RWPE2 (cell line): ENCODE data around the gene PGF.

Source experiments
- ATAC-seq: fragments of 200-7000 bp; cut with Tn5 transposase; 3 replicates; pipeline ENCODE4 v1.9.1; 2021; ENCODE audit warnings: low read depth
- DNase-seq: peaks from one replicate; pipeline ENCODE4 v3.0.0-alpha.2; 2020; ENCODE audit warnings: low spot score
- H3K27ac ChIP-seq: fragments of 450-650 bp; 2 replicates; pipeline ENCODE4 v1.5.1; 2017; ENCODE audit warnings: mild to moderate bottlenecking; ENCODE audit not compliant: poor library complexity, severe bottlenecking
- H3K27me3 ChIP-seq: fragments of 250-450 bp; sonication (Bioruptor Pico); 2 replicates; pipeline ENCODE4 v1.5.1; 2021; ENCODE audit warnings: mild to moderate bottlenecking, moderate library complexity; ENCODE audit not compliant: insufficient read depth, poor library complexity, severe bottlenecking
- H3K36me3 ChIP-seq: fragments of 250-450 bp; sonication (Bioruptor Pico); 2 replicates; pipeline ENCODE4 v1.5.1; 2020; ENCODE audit warnings: low read depth, mild to moderate bottlenecking, moderate library complexity
- H3K4me1 ChIP-seq: fragments of 250-450 bp; sonication (Bioruptor Pico); 2 replicates; pipeline ENCODE4 v1.5.1; 2021; ENCODE audit warnings: mild to moderate bottlenecking, moderate library complexity; ENCODE audit not compliant: insufficient read depth, poor library complexity, severe bottlenecking
- H3K4me3 ChIP-seq: fragments of 250-450 bp; sonication (Bioruptor Pico); 2 replicates; pipeline ENCODE4 v1.5.1; 2021; ENCODE audit warnings: mild to moderate bottlenecking, moderate library complexity; ENCODE audit not compliant: severe bottlenecking
- H3K9me3 ChIP-seq: fragments of 250-450 bp; sonication (Bioruptor Pico); 2 replicates; pipeline ENCODE4 v1.5.1; 2021; ENCODE audit warnings: mild to moderate bottlenecking, moderate library complexity; ENCODE audit not compliant: severe bottlenecking
- TF ChIP-seq, protein P1 (sequence below): fragments of 450-650 bp; IDR thresholded peaks from one replicate; pipeline ENCODE4 v1.5.1; 2017; ENCODE audit warnings: mild to moderate bottlenecking, moderate library complexity; ENCODE audit not compliant: poor library complexity, severe bottlenecking

PGF gene

DNA sequence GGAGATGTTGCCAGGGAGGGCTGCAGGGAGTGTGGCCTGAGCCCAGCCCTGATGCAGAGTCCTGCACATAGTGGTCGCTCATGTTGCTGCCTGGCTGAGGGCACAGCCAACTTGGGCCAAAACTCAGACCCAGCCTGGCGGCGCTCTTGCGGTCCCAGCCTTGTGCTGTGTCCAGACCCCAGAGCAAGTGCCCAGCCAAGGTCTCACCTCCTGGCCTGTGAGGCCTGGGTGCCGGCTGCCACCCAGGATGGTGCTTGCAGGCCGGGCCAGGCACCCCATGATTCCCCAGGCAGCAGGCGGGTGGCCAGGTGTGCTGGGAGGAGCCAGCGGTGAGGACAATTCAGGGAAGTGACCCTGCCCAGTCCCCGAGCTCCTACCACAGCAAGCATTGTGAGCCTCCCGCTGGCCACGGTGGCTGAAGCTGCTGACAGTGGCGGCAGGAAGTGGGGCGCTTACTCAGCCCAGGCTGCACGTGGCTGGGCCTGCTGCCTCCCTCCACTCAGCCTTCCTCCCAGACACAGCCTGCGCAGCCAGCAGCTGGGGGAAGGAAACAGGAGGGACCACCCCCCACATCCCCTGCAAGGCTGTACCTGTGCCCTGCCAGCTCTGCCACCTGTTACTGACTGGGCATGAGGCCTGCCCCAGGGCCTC, 17.7 kb upstream of the PGF start:
- H3K4me1 ChIP-seq, result no peaks in the 10 kb centered on the region

DNA sequence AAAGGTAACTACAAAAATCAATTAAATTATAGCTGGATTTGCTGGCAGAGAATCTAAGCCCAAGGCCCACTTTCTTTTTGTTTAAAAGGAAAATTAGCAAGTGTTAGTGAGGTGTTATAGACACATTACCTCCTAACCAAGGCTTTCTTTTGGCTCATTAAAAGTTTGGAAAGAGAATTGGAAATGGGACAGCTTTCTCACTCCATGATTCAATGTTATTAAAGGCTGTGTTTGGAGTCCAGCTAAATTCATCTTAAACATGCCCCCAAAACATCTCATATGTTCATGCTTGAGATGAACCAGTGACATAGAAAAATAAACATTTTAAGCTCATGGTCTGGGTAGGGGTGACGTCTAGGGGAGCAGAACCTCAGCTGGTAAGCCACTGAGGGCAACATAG, 13.4 kb upstream of the PGF start:
- Histone ChIP-seq H3K4me1 (peaks cover 25% of the 10 kb centered on the region), H3K9me3 (no peaks in the 10 kb centered on the region), H3K4me3 (no peak overlapping the region), H3K27ac (no peak overlapping the region), H3K36me3 (no peaks in the 10 kb centered on the region), H3K27me3 (no peaks in the 10 kb centered on the region)
- TF ChIP-seq, protein P1, sequence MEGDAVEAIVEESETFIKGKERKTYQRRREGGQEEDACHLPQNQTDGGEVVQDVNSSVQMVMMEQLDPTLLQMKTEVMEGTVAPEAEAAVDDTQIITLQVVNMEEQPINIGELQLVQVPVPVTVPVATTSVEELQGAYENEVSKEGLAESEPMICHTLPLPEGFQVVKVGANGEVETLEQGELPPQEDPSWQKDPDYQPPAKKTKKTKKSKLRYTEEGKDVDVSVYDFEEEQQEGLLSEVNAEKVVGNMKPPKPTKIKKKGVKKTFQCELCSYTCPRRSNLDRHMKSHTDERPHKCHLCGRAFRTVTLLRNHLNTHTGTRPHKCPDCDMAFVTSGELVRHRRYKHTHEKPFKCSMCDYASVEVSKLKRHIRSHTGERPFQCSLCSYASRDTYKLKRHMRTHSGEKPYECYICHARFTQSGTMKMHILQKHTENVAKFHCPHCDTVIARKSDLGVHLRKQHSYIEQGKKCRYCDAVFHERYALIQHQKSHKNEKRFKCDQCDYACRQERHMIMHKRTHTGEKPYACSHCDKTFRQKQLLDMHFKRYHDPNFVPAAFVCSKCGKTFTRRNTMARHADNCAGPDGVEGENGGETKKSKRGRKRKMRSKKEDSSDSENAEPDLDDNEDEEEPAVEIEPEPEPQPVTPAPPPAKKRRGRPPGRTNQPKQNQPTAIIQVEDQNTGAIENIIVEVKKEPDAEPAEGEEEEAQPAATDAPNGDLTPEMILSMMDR, result no peak
- DNase-seq (no peak), ATAC-seq (no peak)

More for the DNA sequence above, 17.7 kb upstream of the PGF start:
- H3K27ac ChIP-seq, result no peak overlapping the region
- no peaks in the 10 kb centered on the region for H3K27me3 ChIP-seq
- DNase-seq, result peak; percentile 80
- ATAC-seq, result peak; percentile 52; the same call in 2 of the 3 replicates
- no peaks in the 10 kb centered on the region for H3K9me3 ChIP-seq
- no peak overlapping the region for H3K4me3 ChIP-seq
- TF ChIP-seq, protein P1, result no peak
- no peaks in the 10 kb centered on the region for H3K36me3 ChIP-seq

DNA sequence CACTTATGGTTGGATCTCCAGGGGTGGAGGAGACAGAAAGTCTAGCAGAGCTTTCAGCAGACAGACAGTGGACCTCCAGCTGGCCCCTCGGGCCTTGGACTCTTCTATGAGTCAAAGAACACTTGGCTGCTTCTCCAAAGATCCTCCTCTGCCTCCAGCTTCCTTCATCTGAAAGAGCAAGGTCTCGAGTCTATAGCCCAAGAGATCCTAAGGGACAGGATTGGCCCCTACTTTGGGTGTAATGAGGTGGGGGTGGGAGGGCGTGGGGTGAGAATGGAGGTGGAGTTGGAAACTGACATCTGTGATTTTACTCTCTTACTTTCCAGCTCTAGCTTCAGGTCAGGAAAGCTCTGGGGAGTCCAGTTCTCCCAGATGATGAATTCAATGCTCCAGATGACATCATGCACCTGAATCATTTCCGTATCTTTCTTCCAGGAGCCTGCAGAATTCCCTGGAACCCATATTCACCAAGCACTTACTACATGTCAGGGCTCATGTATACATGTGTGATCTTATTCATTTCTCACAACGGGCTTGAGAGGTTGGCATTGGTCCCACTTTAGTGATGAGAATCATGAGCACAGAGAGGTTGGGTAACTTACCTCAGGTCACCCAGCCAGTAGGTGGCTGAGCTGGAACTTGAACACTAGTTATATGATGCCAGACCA, 10.2 kb upstream of the PGF start:
- no peak overlapping the region for H3K4me3 ChIP-seq
- DNase-seq (peak; percentile 74), ATAC-seq (peak; percentile 83)
- no peaks in the 10 kb centered on the region for H3K36me3 ChIP-seq
- TF ChIP-seq, protein P1, result no peak
- peaks cover 27% of the 10 kb centered on the region for H3K4me1 ChIP-seq
- no peaks in the 10 kb centered on the region for H3K9me3 ChIP-seq
- no peaks in the 10 kb centered on the region for H3K27me3 ChIP-seq
- H3K27ac ChIP-seq, result peak overlapping the region; percentile 86

DNA sequence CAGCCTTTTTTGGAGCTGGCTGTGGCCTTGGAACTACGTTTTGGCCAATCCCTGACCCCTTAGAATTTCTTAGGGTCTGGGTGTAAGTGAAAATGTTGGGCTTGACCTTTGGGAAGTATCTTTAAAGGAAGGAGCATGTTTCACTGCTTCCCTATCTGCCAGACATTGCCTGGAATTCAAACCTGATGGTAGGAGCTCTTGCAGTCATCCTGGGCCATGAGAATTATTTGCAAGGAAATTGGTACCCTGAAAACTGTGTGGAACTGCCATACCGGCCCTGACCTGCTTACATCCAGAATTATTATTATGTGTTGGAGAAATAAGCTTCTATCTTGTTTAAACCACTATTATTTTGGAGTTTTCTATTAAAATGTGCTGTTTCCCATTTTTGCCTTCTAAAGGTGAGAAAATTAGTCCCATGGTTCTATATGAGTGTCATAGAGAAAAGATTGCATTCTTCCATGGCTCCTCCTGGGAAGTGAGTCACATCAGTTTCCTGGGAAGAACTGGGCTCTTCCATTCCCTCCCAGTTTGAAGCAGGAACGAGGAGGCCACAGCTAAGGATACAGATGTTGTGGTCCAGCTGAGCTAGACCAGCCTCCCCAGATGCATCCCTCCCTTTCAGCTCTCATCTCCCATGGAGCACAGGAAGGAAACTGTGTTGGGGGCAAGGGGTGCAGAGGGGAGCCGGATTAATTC, 9.5 kb upstream of the PGF start:
- peak overlapping the region; percentile 86 for H3K27ac ChIP-seq

More for the DNA sequence above, 9.5 kb upstream of the PGF start:
- Histone ChIP-seq H3K36me3 (no peaks in the 10 kb centered on the region), H3K9me3 (no peaks in the 10 kb centered on the region), H3K4me1 (peaks cover 32% of the 10 kb centered on the region), H3K4me3 (no peak overlapping the region), H3K27me3 (no peaks in the 10 kb centered on the region)
- ATAC-seq (peak; percentile 63), DNase-seq (no peak)
- TF ChIP-seq, protein P1, result no peak
